Measurements from ENCODE around the gene TUBG1.
"Not testable (repeated sequence)": the region's sequence is repeated elsewhere in the genome, so short reads cannot be mapped to it uniquely, and the experiment has no call there.

DNA sequence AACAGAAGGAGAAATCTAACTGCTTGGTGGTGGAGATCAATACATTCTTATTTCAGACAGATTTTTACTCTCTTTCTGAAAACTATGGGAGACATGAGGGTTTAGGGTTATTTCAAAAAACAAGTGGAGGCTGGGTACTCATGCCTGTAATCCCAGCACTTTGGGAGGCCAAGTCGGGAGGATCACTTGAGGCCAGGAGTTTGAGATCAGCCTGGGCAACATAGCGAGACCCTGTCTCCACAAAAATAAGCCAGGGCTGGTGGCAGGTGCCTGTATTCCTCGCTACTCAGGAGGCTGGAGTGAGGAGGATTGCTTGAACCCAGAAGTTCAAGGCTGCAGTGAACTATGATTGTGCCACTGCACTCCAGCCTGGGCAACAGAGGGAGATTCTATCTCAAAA is 12.5 kb downstream of the TUBG1 start:
- not testable (repeated sequence) for TF ChIP-seq POLR2A (IDR thresholded peaks at IDR 0.05)
- TF ChIP-seq, protein P1, sequence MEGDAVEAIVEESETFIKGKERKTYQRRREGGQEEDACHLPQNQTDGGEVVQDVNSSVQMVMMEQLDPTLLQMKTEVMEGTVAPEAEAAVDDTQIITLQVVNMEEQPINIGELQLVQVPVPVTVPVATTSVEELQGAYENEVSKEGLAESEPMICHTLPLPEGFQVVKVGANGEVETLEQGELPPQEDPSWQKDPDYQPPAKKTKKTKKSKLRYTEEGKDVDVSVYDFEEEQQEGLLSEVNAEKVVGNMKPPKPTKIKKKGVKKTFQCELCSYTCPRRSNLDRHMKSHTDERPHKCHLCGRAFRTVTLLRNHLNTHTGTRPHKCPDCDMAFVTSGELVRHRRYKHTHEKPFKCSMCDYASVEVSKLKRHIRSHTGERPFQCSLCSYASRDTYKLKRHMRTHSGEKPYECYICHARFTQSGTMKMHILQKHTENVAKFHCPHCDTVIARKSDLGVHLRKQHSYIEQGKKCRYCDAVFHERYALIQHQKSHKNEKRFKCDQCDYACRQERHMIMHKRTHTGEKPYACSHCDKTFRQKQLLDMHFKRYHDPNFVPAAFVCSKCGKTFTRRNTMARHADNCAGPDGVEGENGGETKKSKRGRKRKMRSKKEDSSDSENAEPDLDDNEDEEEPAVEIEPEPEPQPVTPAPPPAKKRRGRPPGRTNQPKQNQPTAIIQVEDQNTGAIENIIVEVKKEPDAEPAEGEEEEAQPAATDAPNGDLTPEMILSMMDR (IDR thresholded peaks at IDR 0.05 in 4 of 5, conservative IDR thresholded peaks at IDR 0.05 in 1 of 5) = not testable (repeated sequence)
